GM10248 (cell line): ENCODE data around the gene CLDN7.
A peak's percentile ranks its signal among the peaks of the same experiment; 100 is the strongest.

Experiments used
- CTCF ChIA-PET: fragments of 300-600 bp; sonication (Branson Sonifier 250); formaldehyde crosslinking; extraction: SDS; loops from one replicate; lab custom pipeline; 2021; ENCODE audit warnings: antibody characterized with exemption; lab: Yijun Ruan, JAX
- POLR2A ChIA-PET: fragments of 350-650 bp; sonication (Branson Sonifier 250); formaldehyde crosslinking; extraction: SDS; loops from one replicate; lab custom pipeline; 2020; ENCODE audit warnings: antibody characterized with exemption; lab: Yijun Ruan, JAX
- DNase-seq: peaks from one replicate; pipeline ENCODE4 v3.0.0; 2012; ENCODE audit errors: extremely low spot score
- TF ChIP-seq, protein P1 (sequence below): IDR thresholded peaks from 2 replicates; pipeline ENCODE4 v1.5.1; 2012; ENCODE audit warnings: mild to moderate bottlenecking, low read depth; ENCODE audit errors: extremely low read depth, missing control alignments, control extremely low read depth

The CLDN7 gene

DNA sequence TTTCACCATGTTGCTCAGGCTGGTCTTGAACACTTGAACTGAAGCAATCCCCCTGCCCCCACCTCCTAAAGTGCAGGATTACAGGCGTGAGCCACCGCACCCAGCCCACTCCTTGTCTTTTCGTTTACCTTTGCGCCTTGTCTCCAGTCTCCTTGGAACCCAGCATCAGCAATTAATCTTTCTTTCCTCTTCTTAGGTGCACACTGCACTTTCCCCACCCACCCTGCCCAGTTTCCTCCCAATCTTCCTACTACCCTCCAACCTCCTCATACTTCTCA lies 1.5 kb upstream of the CLDN7 start:
- DNase-seq: no peak
- ChIA-PET POLR2A (no interaction called here), CTCF (interaction anchor here (2.3 kb wide), 1 partner anchor 32 kb away, joined by 9 read pairs; no protein-coding TSS in a partner anchor)
- TF ChIP-seq, protein P1, sequence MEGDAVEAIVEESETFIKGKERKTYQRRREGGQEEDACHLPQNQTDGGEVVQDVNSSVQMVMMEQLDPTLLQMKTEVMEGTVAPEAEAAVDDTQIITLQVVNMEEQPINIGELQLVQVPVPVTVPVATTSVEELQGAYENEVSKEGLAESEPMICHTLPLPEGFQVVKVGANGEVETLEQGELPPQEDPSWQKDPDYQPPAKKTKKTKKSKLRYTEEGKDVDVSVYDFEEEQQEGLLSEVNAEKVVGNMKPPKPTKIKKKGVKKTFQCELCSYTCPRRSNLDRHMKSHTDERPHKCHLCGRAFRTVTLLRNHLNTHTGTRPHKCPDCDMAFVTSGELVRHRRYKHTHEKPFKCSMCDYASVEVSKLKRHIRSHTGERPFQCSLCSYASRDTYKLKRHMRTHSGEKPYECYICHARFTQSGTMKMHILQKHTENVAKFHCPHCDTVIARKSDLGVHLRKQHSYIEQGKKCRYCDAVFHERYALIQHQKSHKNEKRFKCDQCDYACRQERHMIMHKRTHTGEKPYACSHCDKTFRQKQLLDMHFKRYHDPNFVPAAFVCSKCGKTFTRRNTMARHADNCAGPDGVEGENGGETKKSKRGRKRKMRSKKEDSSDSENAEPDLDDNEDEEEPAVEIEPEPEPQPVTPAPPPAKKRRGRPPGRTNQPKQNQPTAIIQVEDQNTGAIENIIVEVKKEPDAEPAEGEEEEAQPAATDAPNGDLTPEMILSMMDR: no peak

DNA sequence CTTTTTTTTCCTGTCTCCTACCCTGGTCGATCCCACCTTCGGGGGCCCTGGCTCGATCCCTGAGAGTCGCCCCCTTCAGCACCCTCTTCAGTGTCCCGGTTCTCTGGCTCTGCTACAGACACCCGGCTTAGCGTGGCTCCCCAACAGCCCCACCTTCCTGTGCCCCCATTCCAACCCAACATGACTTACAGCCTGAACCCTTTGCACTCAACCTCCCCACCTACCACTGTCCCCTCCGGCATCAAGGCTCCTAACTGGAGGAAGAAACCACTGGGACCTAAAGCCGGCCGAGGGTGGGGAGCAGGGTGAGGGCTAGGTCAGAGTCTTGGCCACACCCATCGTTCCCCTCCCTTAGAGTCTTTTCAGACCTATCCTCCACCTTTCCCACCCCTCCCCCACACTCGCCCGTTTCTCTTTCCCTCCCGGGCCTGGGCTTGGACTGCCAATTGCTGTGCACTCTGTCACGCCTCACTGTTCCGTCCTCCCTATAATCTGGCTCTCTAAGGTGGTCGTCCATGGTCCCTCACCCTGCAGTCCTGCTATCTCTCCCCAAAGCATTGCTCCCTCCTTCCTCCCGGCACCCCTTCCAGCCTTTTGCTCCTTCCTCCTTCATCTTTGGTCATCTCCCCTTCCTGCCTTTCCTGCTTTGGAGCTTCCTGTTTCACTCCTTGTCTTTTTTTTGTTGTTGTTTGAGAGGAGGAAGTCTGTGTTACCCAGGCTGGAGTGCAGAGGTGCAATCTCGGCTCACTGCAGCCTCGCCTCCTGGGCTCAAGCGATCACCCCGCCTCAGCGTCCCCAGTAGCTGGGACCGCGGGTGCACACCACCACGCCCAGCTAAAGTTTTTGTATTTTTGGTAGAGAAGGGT lies 890 bp upstream of the CLDN7 start:
- ChIA-PET CTCF (interaction anchor here (2.3 kb wide), 1 partner anchor 33 kb away, joined by 9 read pairs; no protein-coding TSS in a partner anchor), POLR2A (no interaction called here)
- peak; percentile 38 for DNase-seq
- TF ChIP-seq, protein P1: no peak

DNA sequence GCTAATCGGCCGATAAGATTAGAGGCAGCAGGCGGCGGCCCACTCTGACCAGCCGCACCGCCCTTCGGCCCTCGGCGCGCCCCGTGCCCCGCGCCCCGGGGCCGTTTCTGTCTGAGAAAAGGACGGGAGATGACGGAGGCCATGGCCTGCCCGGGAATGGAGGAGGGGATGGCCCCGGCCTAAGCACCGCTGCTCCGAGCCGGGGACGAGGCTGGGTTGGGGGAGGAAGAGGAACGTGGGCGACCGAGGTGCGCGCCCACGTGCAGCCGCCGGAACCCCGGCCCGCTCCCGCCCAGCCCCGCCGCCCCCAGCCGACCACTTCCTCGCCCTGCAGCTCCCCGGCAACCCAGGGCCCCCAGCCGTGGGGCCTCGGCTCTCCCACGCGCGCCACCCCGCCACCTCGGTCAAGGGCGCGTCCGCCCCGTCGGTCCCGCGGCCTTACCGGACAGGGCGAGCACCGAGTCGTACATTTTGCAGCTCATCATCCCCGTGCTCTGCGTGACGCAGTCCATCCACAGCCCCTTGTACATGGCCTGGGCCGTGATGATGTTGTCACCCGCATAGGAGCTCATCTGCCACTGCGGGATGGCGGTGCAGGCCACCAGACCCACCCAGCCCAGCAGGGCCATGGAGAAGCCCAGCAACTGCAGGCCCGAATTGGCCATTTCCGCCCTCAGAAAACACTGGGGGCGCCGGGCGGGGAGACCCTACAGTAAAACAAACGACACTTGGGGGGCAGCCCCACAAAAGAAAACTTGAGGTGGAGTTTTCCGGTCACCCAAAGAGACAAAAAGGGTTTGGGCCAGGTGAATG lies 693 bp downstream of the CLDN7 start:
- TF ChIP-seq, protein P1: no peak
- ChIA-PET CTCF (interaction anchor here (1.6 kb wide), 1 partner anchor 35 kb away, joined by 6 read pairs; no protein-coding TSS in a partner anchor), POLR2A (interaction anchor here (0.6 kb wide), 2 partner anchors 68 to 134 kb away, joined by 3 read pairs; partner anchors contain the start of gene NEURL4)
- peak; percentile 59 for DNase-seq

DNA sequence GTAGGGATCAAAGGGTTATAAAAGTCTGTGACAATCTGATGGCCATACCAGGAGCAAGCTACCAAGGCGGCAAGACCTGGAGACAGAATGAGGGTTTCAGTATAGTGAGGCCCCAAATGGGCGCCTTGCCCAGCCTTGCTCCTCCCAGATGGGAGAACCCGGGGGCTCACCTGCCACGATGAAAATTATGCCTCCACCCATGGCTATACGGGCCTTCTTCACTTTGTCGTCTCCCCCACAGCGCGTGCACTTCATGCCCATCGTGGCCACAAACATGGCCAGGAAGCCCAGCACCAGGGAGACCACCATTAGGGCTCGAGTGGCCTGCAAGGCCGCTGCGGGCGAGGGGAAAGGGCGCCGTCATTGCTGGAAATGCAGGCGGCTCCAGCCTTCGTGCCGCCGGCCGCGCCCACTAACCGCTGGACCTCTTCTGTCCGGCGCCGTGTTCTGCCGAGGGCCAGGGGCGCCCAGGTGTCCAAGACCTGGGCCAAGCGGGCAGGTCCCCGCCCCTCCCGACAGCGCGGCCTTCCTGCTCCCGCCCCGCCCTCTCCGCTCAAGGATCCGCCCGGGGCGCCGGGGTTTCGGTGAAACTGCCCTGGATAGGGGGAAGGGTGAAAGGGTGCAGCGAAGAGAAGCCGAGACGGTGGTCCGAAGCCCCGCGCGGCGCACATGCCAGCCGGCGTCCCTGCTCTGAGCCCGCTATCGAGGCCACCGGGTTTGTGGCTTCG lies 1.5 kb downstream of the CLDN7 start:
- no peak for DNase-seq
- ChIA-PET CTCF (interaction anchor here (1.6 kb wide), 2 partner anchors 31 to 36 kb away, joined by 4 to 6 read pairs; no protein-coding TSS in a partner anchor), POLR2A (interaction anchor here (0.6 kb wide), 1 partner anchor 135 kb away, joined by 3 read pairs; no protein-coding TSS in a partner anchor)
- TF ChIP-seq, protein P1: no peak

DNA sequence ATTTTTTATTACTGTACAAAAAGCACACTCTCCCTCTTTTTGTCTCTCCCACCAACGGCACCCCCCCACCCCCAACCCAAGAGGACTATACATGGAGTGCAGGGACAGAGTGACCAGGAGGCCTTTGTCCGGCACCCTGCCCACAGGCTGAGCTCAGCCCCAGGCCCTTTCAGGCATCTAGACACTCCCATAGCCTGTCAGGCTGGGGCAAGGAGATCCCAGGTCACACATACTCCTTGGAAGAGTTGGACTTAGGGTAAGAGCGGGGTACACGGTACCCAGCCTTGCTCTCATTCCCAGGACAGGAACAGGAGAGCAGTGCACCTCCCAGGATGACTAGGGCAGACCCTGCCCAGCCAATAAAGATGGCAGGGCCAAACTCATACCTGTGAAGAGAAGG lies 2.1 kb downstream of the CLDN7 start:
- no peak for DNase-seq
- ChIA-PET POLR2A (interaction anchor here (1.5 kb wide), 1 partner anchor 25 kb away, joined by 3 read pairs; no protein-coding TSS in a partner anchor), CTCF (interaction anchor here (0.9 to 1.6 kb wide), 2 partner anchors 32 to 36 kb away, joined by 4 to 5 read pairs; no protein-coding TSS in a partner anchor)
- TF ChIP-seq, protein P1: no peak
